Measurements from ENCODE around the gene TMC8.
"Not testable (repeated sequence)": the region's sequence is repeated elsewhere in the genome, so short reads cannot be mapped to it uniquely, and the experiment has no call there.

Gene TMC8, protein sequence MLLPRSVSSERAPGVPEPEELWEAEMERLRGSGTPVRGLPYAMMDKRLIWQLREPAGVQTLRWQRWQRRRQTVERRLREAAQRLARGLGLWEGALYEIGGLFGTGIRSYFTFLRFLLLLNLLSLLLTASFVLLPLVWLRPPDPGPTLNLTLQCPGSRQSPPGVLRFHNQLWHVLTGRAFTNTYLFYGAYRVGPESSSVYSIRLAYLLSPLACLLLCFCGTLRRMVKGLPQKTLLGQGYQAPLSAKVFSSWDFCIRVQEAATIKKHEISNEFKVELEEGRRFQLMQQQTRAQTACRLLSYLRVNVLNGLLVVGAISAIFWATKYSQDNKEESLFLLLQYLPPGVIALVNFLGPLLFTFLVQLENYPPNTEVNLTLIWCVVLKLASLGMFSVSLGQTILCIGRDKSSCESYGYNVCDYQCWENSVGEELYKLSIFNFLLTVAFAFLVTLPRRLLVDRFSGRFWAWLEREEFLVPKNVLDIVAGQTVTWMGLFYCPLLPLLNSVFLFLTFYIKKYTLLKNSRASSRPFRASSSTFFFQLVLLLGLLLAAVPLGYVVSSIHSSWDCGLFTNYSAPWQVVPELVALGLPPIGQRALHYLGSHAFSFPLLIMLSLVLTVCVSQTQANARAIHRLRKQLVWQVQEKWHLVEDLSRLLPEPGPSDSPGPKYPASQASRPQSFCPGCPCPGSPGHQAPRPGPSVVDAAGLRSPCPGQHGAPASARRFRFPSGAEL

DNA sequence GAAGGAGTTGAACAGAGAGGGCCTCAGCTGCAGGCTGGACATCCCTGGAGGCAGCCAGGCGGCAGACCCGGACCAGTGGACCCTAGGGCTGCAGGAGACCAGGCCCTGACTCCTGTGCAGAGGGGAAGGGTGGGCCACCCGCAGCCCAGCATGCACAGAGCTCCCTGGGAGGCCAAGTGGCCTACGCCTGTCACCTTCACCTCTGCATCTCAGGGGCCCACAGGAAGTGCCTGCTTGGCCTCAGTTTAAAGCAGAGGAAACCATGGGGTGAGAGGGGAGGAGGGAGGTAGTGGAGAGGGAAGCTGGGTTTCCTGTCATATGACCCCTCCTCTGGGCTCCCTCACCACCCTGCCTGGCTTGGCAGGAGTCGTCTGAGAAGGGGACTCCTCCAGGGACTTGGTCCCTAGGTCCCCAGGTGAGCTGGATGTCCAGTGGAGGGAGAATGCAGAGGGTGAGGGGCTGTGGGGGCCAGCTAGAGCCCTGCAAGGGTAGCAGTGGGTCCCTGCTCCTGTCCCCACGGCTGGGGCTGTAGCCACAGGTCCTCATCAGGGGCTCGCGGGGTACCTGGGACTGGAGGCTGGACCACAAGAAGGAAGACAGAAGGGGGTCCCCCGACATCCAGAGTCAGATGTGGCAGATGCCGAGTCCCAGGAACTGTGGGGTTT, at the start of gene TMC8:
TMC8 (plus strand) TSS at position 335 of the 665 bp plus-strand sequence. CDS start 818 bp downstream, outside the sequence.
- DNase-seq (ENCODE audit: low read depth in 3 of 3) = peak in 1 of 3 experiments; percentile 49

DNA sequence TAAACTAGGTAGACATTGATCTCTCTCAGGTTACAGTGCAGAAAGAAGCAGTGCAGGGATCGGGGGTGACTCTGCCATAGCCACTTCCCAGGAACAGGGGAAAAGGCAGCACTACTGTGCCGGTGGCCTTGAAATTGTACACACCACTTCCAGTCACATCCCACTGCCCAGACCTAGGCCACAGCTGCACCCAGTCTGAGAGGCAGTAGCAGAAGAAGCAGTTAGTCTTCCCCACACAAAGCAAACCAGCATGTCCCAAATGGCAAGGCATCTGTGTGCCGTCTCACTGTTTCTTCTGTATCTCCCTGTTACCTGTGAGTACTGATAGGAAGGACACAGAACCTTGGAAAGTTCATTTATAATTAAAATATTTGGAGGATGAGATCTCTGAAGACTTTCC, 49.0 kb upstream of the TMC8 start:
- no peak for DNase-seq (ENCODE audit: low read depth in 3 of 3)

DNA sequence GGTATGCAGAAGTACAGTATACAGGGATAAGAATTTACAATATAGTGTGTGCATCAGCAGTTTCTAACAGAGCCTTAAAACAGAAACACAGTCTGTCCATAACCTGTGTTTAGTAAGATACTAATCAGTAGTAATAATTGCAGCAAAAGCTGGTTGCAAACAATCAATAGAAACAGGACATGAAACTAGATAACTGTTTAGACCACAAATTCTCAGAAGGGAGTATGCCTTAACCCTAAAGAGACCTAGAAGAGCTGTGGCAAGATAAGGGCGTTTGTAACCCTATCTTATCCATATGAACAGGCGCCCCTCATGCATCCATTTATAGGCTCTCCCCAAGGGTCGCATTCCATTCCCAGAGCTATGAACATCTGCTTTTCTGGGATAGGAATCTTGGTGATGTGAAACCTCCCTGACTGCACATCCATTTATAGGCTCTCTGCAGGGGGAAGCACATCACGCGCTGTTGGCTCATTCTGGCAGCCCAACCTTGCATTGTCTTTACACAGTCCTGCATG, 48.2 kb upstream of the TMC8 start:
- not testable (repeated sequence) for DNase-seq (ENCODE audit: low read depth in 3 of 3)

DNA sequence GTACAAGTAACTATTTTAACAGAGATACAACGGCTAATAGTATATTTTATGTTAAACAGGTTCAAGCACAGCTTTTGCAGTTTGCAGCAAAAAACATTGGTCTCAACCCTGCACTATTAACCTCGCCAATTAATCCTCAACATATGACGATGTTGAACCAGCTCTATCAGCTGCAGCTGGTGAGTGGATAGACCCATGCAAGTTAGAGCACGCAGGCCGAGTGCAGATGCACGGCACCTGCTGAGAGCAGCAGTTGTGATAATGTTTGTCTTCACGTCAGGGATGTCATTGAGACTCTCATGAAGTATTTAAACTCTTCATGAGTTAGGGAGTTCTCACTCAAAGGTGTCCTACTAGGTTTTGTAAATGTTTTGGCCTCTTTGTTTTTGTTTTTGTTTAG, 47.6 kb upstream of the TMC8 start:
- no peak for DNase-seq (ENCODE audit: low read depth in 3 of 3)

DNA sequence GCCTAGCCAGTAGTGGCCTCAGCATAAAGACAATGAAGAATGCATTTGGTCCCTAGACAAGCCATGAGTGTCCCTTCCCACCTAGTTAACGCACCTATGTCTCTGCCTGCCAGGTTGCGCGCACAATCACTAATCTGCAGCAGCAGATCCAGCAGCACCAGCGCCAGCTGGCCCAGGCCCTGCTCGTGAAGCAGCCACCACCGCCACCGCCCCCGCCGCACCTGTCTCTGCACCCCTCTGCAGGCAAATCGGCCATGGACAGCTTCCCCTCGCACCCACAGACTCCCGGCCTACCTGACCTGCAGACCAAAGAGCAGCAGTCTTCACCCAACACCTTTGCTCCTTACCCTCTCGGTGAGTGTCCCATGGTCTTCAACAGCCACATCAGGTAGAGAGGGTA, 43.8 kb upstream of the TMC8 start:
- no peak for DNase-seq (ENCODE audit: low read depth in 3 of 3)

DNA sequence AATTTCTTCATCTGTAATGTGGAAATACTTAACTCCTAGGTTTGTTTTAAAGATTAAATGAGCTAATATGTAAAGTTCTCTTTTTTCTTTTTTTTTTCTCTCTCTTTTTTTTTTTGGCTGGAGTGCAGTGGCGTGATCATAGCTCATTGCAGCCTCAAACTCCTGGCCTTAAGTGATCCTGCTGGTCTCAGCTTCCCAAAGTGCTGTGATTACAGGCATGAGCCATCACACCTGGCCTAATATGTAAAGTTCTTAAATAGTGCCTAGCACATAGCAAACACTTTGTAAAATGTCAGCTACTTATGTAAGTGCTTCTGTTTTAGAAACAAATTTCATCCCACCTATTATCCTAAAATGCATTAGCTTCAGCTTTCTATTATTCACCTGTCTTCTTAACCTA, 42.0 kb upstream of the TMC8 start:
- DNase-seq (ENCODE audit: low read depth in 3 of 3) = no peak

DNA sequence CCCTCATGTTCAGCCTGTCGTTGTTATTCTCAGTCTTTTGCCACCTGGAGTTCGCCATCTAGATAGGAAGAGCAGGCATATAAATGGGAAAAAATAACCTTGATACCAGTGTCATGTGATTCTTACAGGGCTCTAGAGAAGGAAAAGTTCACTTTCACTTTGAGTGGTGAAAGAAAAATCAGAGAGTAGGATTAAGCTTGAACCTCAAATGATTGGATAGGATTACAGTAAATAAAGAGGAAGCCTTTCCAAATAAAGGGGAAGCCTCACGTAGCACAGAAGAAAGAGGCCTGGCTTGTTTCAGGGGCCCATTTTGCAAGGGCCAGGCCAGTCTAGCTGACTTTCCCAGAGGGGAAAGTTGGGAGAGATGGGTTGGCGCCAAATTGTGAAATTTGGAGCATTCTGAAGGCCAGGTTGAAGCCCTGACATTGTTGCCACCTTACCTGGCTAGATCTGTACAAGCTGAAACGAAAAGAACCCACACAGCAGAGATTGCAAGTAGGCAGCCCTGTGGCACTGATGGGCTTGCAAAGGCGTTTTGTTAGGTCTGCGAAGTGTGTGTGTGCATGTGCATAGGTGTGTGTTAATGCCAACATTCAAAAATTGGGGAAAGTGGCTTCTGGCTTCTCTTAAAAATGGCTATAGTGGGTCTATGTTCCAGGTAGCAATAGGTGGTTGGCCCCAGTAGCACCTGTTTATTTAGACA, 40.8 kb upstream of the TMC8 start:
- no peak for DNase-seq (ENCODE audit: low read depth in 3 of 3)

DNA sequence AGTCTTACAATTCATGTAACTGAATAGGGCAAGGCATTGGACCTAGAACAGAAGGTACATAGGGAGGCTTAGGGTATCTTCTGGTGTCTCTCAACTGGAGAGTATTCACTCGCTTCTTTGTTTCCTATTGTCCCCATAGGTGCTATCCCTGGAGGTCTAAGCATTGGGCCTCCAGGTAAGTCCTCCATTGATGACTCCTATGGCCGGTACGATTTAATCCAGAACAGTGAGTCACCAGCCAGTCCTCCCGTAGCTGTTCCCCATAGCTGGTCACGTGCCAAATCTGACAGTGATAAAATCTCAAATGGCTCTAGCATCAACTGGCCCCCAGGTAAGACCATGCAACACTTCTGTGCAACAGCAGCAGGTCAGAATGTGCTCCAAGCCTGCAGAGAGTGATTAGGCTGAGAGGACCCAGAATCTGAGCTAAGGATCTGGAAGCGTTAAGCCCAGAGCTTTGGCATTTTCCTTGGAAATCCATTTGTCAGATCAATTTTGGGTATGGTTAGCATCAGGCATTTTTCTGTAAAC, 37.7 kb upstream of the TMC8 start:
- DNase-seq (ENCODE audit: low read depth in 3 of 3) = no peak

DNA sequence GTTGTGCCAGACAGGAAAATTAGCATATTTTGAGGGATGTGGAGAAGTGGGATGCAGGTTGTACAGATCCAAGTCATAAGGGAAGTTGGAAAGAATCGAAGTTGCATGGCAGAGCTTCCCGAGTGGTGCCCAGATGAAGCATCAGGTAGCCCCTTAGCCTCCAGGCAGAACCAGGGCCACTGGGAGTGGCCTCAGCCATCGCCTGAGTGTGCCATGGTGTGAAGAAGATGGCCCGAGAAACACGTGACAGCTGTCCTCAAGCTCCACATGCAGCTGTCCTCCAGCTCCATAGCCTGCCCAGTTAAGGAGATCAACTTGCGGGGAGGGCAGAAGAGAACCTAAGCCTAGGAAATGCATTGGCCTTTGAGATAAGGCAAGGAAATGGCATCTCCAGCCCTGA, 35.5 kb upstream of the TMC8 start:
- DNase-seq (ENCODE audit: low read depth in 3 of 3) = no peak

DNA sequence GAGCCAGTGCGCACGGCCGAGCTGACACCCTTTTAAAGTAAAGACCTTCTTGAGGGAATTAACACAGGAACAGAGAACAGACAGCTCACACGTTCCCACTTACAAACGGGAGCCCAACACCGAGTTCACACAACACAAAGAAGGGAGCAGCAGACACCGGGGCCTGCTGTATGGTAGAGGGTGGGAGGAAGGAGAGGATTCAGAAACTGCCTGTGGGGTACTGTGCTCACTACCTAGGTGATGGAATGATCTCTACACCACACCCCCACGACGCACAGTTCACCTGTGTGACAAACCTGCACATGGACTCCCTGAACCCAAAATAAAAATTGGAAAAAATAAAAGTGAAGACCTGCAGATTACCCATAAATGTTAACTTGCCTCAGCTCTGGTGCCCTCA, 34.5 kb upstream of the TMC8 start:
- DNase-seq (ENCODE audit: low read depth in 3 of 3) = no peak

DNA sequence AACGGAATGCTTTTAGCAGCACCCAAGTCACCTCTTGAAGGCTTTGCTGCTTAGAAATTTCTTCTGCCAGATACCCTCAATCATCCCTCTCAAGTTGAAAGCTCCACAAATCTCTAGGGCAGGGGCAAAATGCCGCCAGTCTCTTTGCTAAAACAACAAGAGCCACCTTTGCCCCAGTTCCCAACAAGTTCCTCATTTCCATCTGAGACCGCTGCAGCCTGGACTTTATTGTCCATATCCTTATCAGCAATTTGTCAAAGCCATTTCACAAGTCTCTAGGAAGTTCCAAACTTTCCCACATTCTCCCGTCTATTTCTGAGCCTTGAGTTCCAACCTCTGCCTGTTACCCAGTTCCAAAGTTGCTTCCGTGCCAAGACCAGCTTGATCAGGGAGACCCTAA, 29.5 kb upstream of the TMC8 start:
- no peak for DNase-seq (ENCODE audit: low read depth in 3 of 3)

DNA sequence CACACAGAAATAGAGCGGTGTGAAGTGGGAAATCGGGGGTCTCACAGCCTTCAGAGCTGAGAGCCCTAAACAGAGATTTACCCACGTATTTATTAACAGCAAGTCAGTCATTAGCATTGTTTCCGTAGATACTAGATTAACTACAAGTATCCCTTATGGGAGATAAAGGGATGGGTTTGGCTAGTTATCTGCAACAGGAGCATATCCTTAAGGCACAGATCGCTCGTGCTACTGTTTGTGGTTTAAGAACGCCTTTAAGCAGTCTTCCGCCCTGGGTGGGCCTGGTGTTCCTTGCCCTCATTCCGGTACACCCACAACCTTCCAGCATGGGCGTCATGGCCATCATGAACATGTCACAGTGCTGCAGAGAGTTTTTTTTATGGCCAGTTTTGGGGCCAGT, 29.0 kb upstream of the TMC8 start:
- no peak for DNase-seq (ENCODE audit: low read depth in 3 of 3)

DNA sequence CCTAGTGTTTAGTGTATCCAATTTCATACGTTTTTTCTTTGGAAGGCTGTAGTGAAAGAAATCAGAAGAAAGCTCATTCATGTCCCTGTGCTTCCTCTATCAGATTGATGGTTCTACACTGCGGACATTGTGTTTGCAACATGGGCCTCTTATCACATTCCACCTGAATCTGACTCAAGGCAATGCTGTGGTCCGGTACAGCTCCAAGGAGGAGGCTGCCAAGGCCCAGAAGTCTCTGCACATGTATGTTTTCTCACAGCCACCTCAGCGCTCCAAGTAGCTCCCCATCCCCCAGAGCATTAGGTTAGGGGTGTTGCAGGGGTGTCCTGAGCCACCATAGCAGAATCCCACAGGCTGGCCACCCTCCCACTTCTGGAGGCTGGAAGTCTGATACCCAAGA, 27.3 kb upstream of the TMC8 start:
- DNase-seq (ENCODE audit: low read depth in 3 of 3) = no peak

DNA sequence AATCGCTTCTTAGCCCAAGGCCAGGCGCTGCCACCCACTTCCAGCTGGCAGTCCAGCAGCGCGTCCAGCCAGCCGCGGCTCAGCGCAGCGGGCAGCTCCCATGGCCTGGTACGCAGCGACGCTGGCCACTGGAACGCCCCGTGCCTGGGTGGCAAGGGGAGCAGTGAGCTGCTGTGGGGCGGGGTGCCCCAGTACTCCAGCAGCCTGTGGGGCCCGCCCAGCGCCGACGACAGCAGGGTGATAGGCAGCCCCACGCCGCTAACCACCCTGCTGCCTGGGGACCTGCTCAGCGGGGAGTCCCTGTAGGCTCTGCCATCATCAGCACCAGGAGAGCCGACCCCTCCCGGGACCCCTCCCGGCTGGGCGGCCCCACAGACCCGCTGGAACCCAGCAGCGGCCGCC, 26.0 kb upstream of the TMC8 start:
- DNase-seq (ENCODE audit: low read depth in 3 of 3) = no peak

DNA sequence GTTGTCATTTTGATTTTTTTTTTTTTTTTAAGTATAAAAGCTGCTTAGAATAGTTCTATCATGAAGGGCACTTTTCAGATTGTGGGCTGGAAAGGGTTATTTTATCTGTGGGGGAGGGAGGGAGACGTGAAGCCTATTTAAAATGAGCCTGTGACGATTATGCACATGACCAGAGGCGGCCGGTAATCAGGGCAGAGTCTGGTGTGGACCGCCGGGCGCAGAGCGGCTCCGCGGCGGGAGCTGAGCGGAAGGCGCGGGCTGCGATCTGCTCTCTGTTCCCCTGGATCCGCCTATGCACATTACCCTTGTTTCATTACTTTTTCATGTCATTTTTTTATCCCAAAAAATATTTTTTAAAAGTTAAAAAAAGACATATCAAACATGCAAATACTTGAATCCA, 25.5 kb upstream of the TMC8 start:
- no peak for DNase-seq (ENCODE audit: low read depth in 3 of 3)

DNA sequence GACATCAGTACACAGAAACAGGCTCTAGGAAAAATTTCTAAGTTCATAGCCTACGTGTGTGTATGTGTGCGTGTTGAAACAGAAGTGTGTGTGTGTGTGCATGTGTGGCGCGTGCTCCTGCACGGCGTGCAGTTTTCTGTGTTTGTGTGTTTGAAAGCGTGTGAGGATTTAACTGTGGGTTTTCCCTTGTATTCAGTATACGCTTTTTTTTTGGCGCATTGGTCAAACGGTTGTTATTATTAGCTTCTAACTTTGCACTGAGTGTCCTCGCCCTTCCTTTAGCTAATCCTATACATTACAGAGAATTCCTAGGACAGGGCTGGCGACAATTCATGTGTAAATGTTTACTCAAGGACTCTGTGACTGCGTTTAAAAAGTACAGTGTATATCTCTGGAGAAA, 25.0 kb upstream of the TMC8 start:
- DNase-seq (ENCODE audit: low read depth in 3 of 3) = no peak

DNA sequence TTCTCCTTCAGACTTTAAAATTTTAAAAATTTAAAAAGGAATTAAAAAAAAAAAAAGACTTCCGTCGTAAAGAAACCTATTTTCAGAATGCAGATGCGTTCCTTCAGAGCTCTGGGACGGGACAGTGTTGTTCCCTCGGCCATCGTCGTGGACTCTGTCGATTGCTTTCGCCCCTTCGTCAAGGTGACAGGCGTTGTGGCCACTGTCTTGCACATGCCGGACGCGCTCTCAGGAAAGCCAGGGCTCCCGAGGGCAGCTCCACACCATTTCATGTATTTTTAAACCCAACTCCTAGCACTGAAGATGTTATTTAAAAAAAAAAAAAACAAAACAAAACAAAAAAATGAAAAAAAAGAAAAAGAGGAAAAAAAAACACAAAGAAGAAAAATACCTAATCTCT, 24.4 kb upstream of the TMC8 start:
- no peak for DNase-seq (ENCODE audit: low read depth in 3 of 3)

DNA sequence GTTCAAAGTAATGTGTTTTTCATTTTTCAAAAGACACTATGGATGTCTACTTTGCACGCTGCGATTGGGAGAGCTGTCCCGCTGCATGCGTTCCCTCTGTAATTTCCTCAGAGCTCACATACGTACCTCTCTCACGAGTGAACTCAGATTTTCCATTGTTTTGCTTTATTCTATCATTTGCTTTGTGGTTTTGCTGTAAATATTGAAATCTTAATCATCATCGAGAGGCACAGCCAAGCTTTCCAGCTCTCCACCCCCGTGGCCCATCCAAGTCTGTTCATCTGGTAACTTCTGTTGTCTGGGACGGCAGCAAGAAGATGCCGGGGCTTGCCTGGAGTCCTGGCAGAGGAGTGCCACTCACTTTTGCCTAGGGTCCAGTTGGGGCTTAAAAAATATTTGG, 23.1 kb upstream of the TMC8 start:
- DNase-seq (ENCODE audit: low read depth in 3 of 3) = no peak

DNA sequence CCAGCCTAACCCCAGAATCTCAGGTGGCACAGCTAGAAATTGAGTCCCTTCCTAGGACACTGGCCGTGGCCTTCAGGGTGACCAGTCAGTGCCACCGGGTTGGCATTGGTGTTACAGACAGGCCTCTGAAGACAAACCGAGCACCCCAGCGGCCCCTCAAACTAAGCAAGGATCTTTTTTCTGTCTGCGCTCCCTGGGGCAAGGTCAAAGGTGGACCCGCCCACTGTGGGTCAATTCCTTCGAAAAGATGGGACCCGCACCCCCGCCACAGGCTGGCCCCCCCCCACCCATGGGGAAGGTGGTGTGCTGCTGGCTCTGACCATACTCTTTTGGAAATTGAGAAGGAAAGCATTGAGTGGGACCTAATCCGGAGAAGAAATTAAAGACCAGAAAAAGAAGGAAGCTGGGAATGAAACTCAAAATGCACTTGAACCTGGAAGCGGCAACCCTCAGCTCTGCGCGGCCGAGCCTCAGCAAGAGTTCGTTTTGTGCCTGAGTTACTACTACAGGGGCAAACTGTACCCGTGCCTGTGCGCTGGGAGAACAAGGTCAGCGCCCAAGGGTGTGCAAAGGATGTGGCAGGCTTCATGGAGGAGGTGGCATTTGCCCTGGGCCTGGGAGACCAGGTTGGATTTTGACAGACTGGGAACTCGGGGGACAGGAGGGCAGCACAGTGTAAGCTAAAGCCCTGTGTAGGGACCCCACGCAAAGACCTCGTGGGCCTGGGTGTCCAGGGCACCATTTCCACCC, 22.4 kb upstream of the TMC8 start:
- no peak for DNase-seq (ENCODE audit: low read depth in 3 of 3)

DNA sequence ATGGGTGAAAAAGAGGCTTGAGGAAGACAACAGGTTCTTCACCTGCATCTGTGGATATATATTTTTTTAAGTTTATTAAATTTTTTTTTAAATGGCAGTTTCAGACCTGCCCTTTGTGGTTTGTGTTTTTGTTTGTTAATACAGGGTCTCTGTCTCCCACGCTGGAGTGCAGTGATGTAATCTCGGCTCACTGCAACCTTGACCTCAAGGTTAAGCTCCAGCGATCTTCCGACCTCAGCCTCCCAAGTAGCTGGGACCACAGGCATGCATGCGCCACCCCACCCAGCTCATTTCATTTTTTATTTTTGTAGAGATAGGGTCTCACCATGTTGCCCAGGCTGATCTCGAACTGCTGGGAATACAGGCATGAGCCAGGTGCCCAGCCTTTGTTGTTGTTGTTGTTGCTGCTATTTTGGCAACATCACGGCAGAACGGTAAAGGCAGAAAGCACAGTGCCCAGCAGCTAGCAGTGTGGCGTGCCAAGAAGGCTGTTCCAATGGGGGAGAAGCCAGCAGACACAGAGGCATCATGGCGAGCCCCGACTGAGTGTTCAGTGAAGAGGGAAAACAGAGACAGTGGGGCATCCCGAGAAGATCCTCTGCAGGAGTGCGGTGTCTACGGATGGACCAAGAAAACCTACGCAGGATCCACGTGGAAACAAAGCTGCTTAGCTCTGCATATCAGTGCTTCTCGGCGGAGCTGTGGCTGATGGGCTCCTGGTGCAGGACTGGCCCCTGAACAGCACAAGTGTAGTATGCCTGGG, 21.7 kb upstream of the TMC8 start:
- DNase-seq (ENCODE audit: low read depth in 3 of 3) = no peak

DNA sequence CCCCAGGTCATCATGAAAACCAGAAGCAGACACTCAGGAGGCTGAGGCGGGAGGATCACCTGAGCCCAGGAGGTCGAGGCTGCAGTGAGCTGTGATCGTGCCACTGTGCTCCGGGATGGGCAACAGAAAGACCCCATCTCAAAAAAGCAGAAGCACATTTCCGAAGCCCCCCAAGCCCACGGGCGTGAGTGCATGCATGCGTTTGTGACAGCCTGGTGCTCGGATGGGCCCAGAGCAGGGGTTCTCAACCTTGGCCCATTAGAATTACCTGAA, 21.1 kb upstream of the TMC8 start:
- DNase-seq (ENCODE audit: low read depth in 3 of 3) = no peak

Data from stimulated activated CD4-positive, alpha-beta T cell treated with anti-CD3 and anti-CD28 coated beads, TNF-alpha, amount 100 ng/mL, for 4 hours (primary cell).